Renal cortical epithelial cell (primary cell): ENCODE data around the gene DSC2. TPM values are rescaled to one million over a fixed set of nuclear protein-coding genes. Genes with fewer than 3 reads are reported as not detected.
"Not testable (repeated sequence)": the region's sequence is repeated elsewhere in the genome, so short reads cannot be mapped to it uniquely, and the experiment has no call there.

Source experiments
- DNase-seq: peaks from one replicate; pipeline ENCODE4 v3.0.0-alpha.2; 2011; ENCODE audit warnings: low read depth
- total RNA-seq: library from RNA; depleted of rRNA; stranded (reverse); fragments of >200 nt; gene quantifications from 2 replicates; pipeline ENCODE4 v1.2.3, GENCODE V29; 2014

The DSC2 gene
- total RNA-seq, 1 donor from 2014 or later, result 25.7 TPM

DNA sequence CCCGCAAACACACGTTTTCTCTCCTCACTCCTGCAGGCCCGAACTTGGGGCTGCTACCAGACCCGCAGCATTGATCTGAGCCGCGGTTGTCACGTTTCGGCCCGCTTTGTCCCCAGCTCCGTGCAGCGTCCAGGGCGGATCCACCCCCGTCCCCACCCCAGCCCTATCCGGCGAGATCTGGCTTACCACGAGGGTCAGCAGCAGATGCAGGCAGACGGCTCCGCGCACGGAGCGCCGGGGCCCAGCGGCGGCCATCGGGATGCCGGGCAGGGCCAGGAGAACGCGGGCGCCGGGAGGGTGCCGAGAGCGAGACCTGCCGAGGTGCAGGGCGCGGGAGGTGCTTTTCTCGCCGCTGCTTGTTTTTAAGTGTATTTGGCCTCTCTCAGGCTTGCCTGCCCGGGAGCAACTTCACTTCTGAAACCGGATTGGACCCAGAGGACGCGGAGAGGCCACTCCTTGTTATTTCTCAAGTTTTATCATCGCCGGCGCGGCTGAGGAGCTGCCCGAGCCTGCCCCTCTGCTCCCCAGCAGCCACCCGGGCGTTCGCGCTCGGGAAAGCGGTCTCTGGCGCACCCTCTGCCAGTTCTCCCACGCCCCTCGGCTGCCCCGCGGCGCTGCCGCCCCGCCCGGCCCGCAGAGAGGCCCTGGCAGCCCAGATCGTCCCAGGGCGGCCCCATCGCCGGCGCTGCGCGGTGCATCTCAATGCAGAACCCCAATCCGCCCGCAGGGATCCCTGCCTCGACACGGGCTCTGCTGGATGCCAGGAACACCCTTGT lies 59.6 kb downstream of the DSC2 start, which contains the start of gene DSC3:
TSS of gene DSC3 (minus strand) at position 337 of the 776 bp plus-strand sequence. CDS start at position 255, 82 bp downstream.
- no peak for DNase-seq

DNA sequence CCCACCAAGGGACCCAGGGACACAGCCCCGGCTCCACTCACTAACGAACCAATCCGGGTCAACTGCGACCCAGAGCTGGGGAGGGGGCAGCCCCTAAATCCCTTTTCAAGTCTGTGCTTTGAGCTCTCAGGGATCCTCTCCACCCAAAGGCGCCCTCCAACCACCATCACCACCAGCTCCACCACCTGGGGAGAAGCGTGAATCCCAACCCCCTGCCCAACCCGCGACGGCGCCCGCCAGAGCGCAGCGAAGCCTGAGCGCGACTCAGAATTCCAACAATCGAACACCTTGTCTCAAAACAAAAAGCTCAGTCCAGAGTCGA lies 60.2 kb downstream of the DSC2 start:
- no peak for DNase-seq

GRCh38 chr18:31041271-31042083 lies 60.7 kb downstream of the DSC2 start:
- DNase-seq, result no peak

- no peak for DNase-seq
Observed at GRCh38 chr18:31040686-31041270, 61.4 kb downstream of the DSC2 start.

DNA sequence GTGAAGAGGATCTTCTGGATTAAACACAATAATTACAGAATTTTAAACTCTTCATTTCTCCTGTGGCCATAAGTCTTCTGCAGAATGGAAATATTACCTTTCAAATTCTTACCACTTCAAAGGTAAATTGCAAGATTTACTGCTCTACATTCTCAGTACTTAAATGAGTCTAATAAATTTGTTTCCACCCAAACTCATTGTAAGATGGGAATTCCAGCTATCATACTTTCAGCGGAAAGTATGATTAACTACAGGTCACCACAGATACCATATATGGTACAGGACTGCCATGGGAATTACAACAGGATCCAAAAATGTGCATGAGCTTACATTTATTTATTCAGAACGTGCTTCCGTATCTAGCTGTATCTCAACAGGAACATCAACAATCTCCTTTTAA lies 62.8 kb downstream of the DSC2 start:
- no peak for DNase-seq

- DNase-seq, result not testable (repeated sequence)
Observed at GRCh38 chr18:31037686-31038085, 64.5 kb downstream of the DSC2 start.

- DNase-seq, result no peak
Observed at GRCh38 chr18:31034541-31034940, 67.7 kb downstream of the DSC2 start.

- DNase-seq, result no peak
Observed at GRCh38 chr18:31030574-31031278, 71.5 kb downstream of the DSC2 start.

- DNase-seq, result no peak
Observed at GRCh38 chr18:31015715-31016434, 86.3 kb downstream of the DSC2 start.

DNA sequence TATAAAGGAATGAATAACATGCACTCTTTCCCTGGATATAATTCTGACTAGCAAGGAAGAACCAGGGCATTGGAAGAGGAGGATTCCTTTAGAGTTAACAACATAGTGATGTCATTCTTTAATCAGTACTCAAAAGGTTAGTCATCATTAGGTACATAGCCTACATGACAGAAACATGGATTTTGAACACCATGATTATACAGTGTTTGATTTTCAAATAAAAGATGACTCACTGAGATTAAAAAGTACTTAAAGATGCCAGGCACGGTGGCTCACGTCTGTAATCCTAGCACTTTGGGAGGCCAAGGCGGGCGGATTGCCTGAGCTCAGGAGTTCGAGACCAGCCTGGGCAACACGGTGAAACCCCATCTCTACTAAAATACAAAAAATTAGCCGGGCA lies 90.8 kb downstream of the DSC2 start:
- peak; percentile 95 for DNase-seq

GRCh38 chr18:31010601-31011000 lies 91.6 kb downstream of the DSC2 start:
- DNase-seq, result no peak

Other genes with a start within 250 kb of the DSC2 start
- 0.20 and 0.69 TPM in 2 replicates for gene DSC3, start 59.7 kb downstream of the DSC2 start, total RNA-seq
- not detected in 2 replicates for gene DSC1, start 60.4 kb upstream of the DSC2 start, total RNA-seq
- not detected in 2 replicates for gene DSG1, start 215.7 kb upstream of the DSC2 start, total RNA-seq